HUES6 (cell line): ENCODE data around the gene PNCK.
"Not testable (repeated sequence)": the region's sequence is repeated elsewhere in the genome, so short reads cannot be mapped to it uniquely, and the experiment has no call there.

Source experiments
- H3K27ac ChIP-seq: 2 replicates; pipeline ENCODE4 v1.7.0; 2013; ENCODE audit warnings: low read depth, mild to moderate bottlenecking, low read length, inconsistent platforms
- H3K27me3 ChIP-seq: 2 replicates; pipeline ENCODE4 v1.6.1; 2013; ENCODE audit warnings: low read length; ENCODE audit not compliant: control insufficient read depth, insufficient read depth
- H3K36me3 ChIP-seq: 2 replicates; pipeline ENCODE4 v1.6.1; 2013; ENCODE audit warnings: low read length; ENCODE audit not compliant: control insufficient read depth, insufficient read depth
- H3K4me1 ChIP-seq: 2 replicates; pipeline ENCODE4 v1.6.1; 2013; ENCODE audit warnings: low read length; ENCODE audit not compliant: control insufficient read depth, insufficient read depth
- H3K4me3 ChIP-seq: 2 replicates; pipeline ENCODE4 v1.5.1; 2013; ENCODE audit warnings: low read depth, low read length
- H3K9ac ChIP-seq: one replicate; pipeline ENCODE4 v1.6.1; 2013; ENCODE audit warnings: mild to moderate bottlenecking, low read length
- H3K9me3 ChIP-seq: 2 replicates; pipeline ENCODE4 v1.6.1; 2013; ENCODE audit warnings: low read depth, low read length; ENCODE audit not compliant: control insufficient read depth, insufficient read depth

Gene PNCK

DNA sequence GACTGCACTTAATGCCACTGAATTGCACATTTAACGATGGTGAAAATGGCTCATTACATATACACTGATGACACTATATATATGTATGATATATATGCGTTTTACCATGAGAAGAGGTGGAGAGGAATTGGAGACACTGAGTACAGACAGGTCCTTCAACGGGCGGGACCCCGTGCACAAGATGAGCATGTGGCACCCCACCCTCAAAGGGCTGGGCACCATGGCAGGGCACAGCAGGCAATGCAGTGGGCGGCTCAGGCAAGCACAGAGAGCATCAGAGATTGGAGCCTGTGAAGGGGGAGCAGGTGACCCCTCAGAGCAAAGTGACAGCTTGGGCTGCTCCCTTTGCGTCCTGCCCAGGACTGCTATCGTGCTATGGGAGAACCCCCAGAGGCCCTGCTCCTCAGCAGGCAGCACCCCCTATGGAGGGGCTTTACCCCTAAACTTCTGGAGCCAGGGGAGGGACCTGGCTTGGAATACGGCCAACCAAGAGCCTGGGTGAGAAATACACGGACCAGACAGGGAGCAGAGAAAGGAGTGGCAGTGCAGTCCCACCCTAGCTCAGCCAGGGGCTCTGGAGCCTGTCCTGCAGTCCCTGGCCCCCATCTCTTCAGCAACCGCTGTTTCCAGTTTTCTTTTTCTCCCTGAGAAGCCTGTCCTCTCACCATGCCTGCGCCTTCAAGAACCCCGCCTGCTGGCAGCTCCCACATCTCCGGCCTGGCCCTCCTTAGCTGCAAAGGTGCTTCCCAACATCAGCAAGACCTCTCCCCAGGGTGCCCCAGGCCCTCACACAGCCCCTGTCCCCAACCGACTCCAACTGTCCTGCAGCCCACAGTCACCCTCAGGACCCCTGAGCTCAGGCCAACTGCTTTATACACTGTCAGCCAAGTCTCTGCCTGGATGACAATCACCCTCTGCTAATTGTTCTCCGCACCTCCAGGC, 24.6 kb upstream of the PNCK start:
- H3K4me1 ChIP-seq, result no peaks in the 10 kb centered on the region
- peaks cover 3% of the 10 kb centered on the region; the same call in 1 of the 2 replicates for H3K9me3 ChIP-seq
- no peak overlapping the region for H3K27ac ChIP-seq
- no peak overlapping the region for H3K9ac ChIP-seq
- peaks cover 78% of the 10 kb centered on the region for H3K36me3 ChIP-seq
- no peak overlapping the region for H3K4me3 ChIP-seq
- H3K27me3 ChIP-seq, result no peaks in the 10 kb centered on the region

DNA sequence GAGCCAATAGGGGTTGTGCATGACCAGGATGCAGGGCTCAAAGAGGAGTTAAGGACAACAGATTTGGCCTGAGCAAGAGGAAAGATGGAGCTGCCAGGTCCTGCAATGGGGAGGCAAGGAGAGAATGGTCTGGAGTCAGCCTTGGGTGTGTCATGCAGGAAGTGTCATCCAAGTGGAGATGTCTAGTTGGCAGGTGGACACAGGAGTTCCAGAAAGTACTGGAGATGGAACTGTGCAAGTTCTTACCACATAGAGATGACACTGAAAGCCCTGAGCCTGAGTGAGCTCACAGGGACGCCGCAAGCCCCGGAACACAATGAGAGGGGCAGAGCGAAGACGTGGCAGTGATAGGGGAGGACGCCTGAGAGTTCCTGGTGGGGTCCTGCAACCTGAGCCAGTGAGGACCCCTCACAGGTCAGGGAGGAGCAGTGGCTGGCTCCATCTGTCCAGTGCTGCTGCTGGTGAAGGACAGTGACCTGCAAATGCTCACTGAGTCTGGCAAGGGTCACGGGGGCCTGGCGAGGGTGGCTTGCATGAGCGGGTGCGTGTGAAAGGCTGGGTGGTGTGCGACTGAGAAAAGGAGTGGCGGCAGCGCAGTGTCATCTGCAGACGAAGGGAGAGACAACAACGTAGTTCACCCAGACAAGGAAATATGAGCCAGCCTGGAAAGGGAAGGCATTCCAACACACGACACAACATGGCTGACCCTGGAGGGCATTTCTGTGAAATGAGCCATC, 23.5 kb upstream of the PNCK start:
- not testable (repeated sequence) for H3K27ac ChIP-seq, H3K9me3 ChIP-seq
- peaks cover 74% of the 10 kb centered on the region for H3K36me3 ChIP-seq

DNA sequence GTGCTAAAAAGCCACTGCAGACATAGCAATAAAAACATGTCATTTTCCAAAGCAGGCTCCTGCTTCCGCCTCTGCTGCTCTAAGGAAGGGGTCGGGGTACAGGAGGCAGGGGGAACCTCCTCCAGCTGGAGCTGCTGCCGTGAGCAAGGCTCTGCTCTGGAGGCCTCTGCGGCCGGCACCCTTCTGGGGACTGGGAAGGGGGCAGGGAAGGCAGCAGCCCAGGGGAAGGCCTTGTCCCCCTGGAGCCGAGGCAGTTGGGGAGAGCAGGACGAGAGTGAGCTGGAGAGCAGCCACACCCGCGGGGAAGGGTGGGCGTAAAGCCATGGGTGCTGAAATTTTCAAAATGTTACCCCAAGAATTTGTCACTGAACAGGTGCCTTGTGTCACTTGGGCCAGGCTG, 22.9 kb upstream of the PNCK start:
- not testable (repeated sequence) for H3K9me3 ChIP-seq, H3K27ac ChIP-seq, H3K4me1 ChIP-seq, H3K4me3 ChIP-seq, H3K27me3 ChIP-seq, H3K9ac ChIP-seq
- H3K36me3 ChIP-seq, result peaks cover 70% of the 10 kb centered on the region

More for the DNA sequence above, 23.5 kb upstream of the PNCK start:
- H3K4me3 ChIP-seq, H3K4me1 ChIP-seq, H3K9ac ChIP-seq, H3K27me3 ChIP-seq: not testable (repeated sequence)

DNA sequence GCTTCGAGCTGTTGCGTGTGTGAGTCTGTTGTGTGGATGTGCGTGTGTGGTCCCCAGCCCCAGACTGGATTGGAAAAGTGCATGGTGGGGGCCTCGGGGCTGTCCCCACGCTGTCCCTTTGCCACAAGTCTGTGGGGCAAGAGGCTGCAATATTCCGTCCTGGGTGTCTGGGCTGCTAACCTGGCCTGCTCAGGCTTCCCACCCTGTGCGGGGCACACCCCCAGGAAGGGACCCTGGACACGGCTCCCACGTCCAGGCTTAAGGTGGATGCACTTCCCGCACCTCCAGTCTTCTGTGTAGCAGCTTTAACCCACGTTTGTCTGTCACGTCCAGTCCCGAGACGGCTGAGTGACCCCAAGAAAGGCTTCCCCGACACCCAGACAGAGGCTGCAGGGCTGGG, 22.5 kb upstream of the PNCK start:
- Histone ChIP-seq H3K27ac (no peak overlapping the region), H3K4me3 (no peak overlapping the region), H3K9me3 (peaks cover 3% of the 10 kb centered on the region; the same call in 1 of the 2 replicates), H3K36me3 (peaks cover 70% of the 10 kb centered on the region), H3K9ac (no peak overlapping the region), H3K4me1 (no peaks in the 10 kb centered on the region), H3K27me3 (no peaks in the 10 kb centered on the region)

DNA sequence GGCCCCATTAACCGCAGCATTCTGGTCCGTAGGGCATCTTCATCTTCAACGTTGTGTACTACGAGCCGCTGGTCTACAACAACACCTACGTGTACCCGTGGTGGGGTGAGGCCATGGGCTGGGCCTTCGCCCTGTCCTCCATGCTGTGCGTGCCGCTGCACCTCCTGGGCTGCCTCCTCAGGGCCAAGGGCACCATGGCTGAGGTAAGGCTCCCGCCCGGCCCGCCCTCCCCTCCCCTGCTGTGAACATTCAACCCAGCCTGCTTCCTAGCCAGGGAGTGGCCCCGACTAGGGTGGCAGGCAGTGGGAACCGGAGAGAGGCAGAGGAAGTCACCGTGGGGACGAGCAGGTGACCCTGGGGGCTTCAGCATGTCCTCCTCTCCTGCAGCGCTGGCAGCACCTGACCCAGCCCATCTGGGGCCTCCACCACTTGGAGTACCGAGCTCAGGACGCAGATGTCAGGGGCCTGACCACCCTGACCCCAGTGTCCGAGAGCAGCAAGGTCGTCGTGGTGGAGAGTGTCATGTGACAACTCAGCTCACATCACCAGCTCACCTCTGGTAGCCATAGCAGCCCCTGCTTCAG, 21.2 kb upstream of the PNCK start:
- no peak overlapping the region for H3K9ac ChIP-seq
- H3K27me3 ChIP-seq, result no peaks in the 10 kb centered on the region
- no peak overlapping the region for H3K27ac ChIP-seq
- peaks cover 2% of the 10 kb centered on the region; the same call in 1 of the 2 replicates for H3K4me1 ChIP-seq
- H3K36me3 ChIP-seq, result peaks cover 65% of the 10 kb centered on the region
- H3K4me3 ChIP-seq, result no peak overlapping the region
- H3K9me3 ChIP-seq, result peaks cover 3% of the 10 kb centered on the region; the same call in 1 of the 2 replicates

DNA sequence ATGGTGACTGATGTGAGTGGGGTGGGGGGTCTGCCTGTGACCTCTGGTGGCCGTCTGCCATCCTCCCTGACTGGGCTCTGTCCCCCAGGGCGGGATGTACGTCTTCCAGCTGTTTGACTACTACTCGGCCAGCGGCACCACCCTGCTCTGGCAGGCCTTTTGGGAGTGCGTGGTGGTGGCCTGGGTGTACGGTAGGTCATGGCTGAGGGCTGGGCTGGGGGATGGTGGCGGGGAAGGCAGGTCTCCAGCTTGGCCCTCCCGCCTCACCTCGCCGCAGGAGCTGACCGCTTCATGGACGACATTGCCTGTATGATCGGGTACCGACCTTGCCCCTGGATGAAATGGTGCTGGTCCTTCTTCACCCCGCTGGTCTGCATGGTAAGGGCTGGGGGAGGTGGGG, 20.6 kb upstream of the PNCK start:
- H3K9me3 ChIP-seq, H3K9ac ChIP-seq, H3K27ac ChIP-seq, H3K27me3 ChIP-seq, H3K4me1 ChIP-seq, H3K4me3 ChIP-seq: not testable (repeated sequence)
- H3K36me3 ChIP-seq, result peaks cover 60% of the 10 kb centered on the region

DNA sequence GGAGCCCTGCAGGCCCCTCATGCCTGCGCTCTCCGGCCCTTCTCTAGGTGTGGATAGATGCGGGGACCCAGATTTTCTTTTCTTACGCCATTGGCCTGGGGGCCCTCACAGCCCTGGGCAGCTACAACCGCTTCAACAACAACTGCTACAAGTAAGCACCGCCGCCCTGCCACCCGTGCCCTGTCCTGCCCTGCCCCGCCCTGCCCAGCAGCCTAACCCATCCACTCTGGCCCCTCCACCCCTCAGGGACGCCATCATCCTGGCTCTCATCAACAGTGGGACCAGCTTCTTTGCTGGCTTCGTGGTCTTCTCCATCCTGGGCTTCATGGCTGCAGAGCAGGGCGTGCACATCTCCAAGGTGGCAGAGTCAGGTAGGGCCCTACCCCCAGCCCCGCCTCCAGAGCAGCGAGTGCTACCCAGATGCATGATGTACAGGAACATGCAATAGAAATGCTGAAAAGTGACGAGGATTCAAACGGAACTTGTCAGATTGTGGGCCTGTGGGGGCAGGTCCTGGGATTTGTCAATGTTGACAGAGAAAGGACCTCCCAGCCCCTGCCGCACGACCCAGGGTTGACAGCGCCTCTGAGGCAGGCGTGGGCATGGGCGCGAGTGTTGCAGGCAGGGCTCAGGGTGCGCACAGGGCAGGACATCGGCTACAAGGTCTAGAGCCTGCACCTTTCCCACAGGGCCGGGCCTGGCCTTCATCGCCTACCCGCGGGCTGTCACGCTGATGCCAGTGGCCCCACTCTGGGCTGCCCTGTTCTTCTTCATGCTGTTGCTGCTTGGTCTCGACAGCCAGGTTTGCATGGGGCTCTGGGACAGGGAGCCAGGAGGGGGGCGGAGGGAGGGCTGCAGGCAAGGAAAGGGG, 19.8 kb upstream of the PNCK start:
- H3K4me3 ChIP-seq, result no peak overlapping the region
- peaks cover 3% of the 10 kb centered on the region; the same call in 1 of the 2 replicates for H3K9me3 ChIP-seq
- peaks cover 57% of the 10 kb centered on the region for H3K36me3 ChIP-seq
- H3K27me3 ChIP-seq, result no peaks in the 10 kb centered on the region
- H3K27ac ChIP-seq, result no peak overlapping the region
- H3K9ac ChIP-seq, result no peak overlapping the region
- H3K4me1 ChIP-seq, result peaks cover 7% of the 10 kb centered on the region; the same call in 1 of the 2 replicates

DNA sequence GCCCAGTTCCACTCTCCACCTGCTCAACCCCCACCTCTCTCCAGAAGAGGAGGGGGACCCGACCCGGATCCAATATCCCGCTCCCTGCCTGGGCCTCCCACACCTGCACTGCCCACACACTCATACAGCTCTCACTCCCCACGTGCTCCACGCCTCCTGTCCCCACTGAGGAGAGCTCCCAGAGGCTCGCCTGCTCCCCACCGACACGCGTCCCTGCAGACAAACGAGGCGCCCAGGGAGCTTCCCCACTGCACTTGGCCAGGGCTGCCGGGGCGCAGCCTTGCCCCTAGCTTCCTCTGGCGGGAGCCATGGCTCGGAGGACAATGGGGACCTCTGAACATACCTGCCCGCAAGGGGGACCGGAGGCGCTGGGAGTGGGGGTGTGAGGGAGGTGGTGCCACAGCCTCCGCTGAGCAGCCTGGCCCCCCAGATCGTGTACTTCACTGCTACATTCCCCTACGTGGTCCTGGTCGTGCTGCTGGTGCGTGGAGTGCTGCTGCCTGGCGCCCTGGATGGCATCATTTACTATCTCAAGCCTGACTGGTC, 19.1 kb upstream of the PNCK start:
- Histone ChIP-seq H3K4me1 (peaks cover 7% of the 10 kb centered on the region; the same call in 1 of the 2 replicates), H3K4me3 (no peak overlapping the region), H3K36me3 (peaks cover 54% of the 10 kb centered on the region), H3K27me3 (no peaks in the 10 kb centered on the region), H3K27ac (no peak overlapping the region), H3K9ac (no peak overlapping the region), H3K9me3 (peaks cover 3% of the 10 kb centered on the region; the same call in 1 of the 2 replicates)

DNA sequence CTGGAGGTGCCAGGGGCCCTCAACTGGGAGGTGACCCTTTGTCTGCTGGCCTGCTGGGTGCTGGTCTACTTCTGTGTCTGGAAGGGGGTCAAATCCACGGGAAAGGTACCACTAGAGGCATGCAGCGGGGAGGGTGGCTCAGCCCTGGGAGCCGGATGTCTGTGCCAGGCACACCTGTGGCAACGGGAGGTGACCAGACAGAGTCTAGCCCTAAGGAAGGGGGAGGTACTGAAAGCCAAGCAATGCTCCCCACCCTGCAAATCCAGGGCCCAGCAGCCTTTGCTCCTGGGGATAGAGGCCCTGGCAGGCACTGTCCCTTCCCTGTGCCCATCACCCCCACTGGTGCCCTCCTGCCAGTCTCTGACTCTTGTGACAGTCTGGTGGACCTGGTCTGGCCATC, 18.4 kb upstream of the PNCK start:
- H3K36me3 ChIP-seq, result peaks cover 47% of the 10 kb centered on the region
- no peak overlapping the region for H3K27ac ChIP-seq
- H3K9ac ChIP-seq, result no peak overlapping the region
- no peaks in the 10 kb centered on the region for H3K27me3 ChIP-seq
- H3K4me1 ChIP-seq, result peaks cover 7% of the 10 kb centered on the region; the same call in 1 of the 2 replicates
- peaks cover 3% of the 10 kb centered on the region; the same call in 1 of the 2 replicates for H3K9me3 ChIP-seq
- no peak overlapping the region for H3K4me3 ChIP-seq
